ENCODE results near the gene LHX8. TPM values are rescaled to one million over a fixed set of nuclear protein-coding genes. Genes with fewer than 3 reads are reported as not detected.
A peak's percentile ranks its signal among the peaks of the same experiment; 100 is the strongest.

Gene LHX8
- total RNA-seq = not detected

- no peak for TF ChIP-seq CTCF (IDR thresholded peaks at IDR 0.05)
- no peak for TF ChIP-seq EP300 (IDR thresholded peaks at IDR 0.05)
- no peak for TF ChIP-seq POLR2A (IDR thresholded peaks at IDR 0.05)
- no peaks in the 10 kb centered on the region for H3K36me3 ChIP-seq
- H3K4me3 ChIP-seq = peak within 1 kb of the TSS in 3 of 4 donors; percentile 1 to 40 (median 13)
- no peaks in the 10 kb centered on the region for H3K9me3 ChIP-seq
- peaks cover 0 to 52% (median 2%) of the 10 kb centered on the region in 4 donors for H3K4me1 ChIP-seq
- 12 to 15% methylated on average over 23 of the region's 23 CpGs for WGBS, 2 donors
- no peak for DNase-seq (ENCODE audit: low spot score in 2 of 2)
- peaks cover 0 to 100% of the 10 kb centered on the region in 2 donors for H3K27me3 ChIP-seq
- no peak within 1 kb of the TSS for H3K27ac ChIP-seq
These were observed at the start of gene LHX8 for GRCh38 chr1:75133750-75134646. TSS of gene LHX8 (plus strand) at chr1:75134388. CDS start at chr1:75136615, 2,227 bp downstream.

GRCh38 chr1:75085931-75086330 is 48.3 kb upstream of the LHX8 start:
- 34 to 50% methylated on average over 1 of the region's 1 CpG for WGBS, 2 donors
- H3K4me1 ChIP-seq = no peaks in the 10 kb centered on the region
- no peak overlapping the region for H3K27ac ChIP-seq
- no peaks in the 10 kb centered on the region for H3K27me3 ChIP-seq
- H3K4me3 ChIP-seq = no peak overlapping the region
- TF ChIP-seq EP300 (IDR thresholded peaks at IDR 0.05) (no peak), CTCF (IDR thresholded peaks at IDR 0.05) (no peak), POLR2A (IDR thresholded peaks at IDR 0.05) (no peak)
- DNase-seq (ENCODE audit: low spot score in 2 of 2) = no peak
- no peaks in the 10 kb centered on the region for H3K36me3 ChIP-seq
- no peaks in the 10 kb centered on the region for H3K9me3 ChIP-seq

- Histone ChIP-seq H3K27me3 (no peaks in the 10 kb centered on the region), H3K4me1 (no peaks in the 10 kb centered on the region), H3K27ac (no peak overlapping the region), H3K4me3 (no peak overlapping the region), H3K9me3 (no peaks in the 10 kb centered on the region), H3K36me3 (no peaks in the 10 kb centered on the region)
- DNase-seq (ENCODE audit: low spot score in 2 of 2) = no peak
- WGBS, 2 donors = 81 to 90% methylated on average over 2 of the region's 2 CpGs
- TF ChIP-seq CTCF (IDR thresholded peaks at IDR 0.05) = no peak
- no peak for TF ChIP-seq EP300 (IDR thresholded peaks at IDR 0.05)
- no peak for TF ChIP-seq POLR2A (IDR thresholded peaks at IDR 0.05)
These were observed 46.9 kb upstream of the LHX8 start for GRCh38 chr1:75087278-75087677.

GRCh38 chr1:75092141-75092540 is 42.0 kb upstream of the LHX8 start:
- Histone ChIP-seq H3K9me3 (no peaks in the 10 kb centered on the region), H3K4me1 (no peaks in the 10 kb centered on the region), H3K27ac (no peak overlapping the region), H3K27me3 (no peaks in the 10 kb centered on the region), H3K4me3 (no peak overlapping the region), H3K36me3 (no peaks in the 10 kb centered on the region)
- DNase-seq (ENCODE audit: low spot score in 2 of 2) = no peak
- WGBS, 2 donors = 51 to 52% methylated on average over 3 of the region's 3 CpGs
- no peak for TF ChIP-seq POLR2A (IDR thresholded peaks at IDR 0.05)
- TF ChIP-seq EP300 (IDR thresholded peaks at IDR 0.05) = no peak
- no peak for TF ChIP-seq CTCF (IDR thresholded peaks at IDR 0.05)

GRCh38 chr1:75097654-75098053 is 36.5 kb upstream of the LHX8 start:
- no peaks in the 10 kb centered on the region for H3K4me1 ChIP-seq
- TF ChIP-seq CTCF (IDR thresholded peaks at IDR 0.05) (no peak), POLR2A (IDR thresholded peaks at IDR 0.05) (no peak), EP300 (IDR thresholded peaks at IDR 0.05) (no peak)
- H3K9me3 ChIP-seq = no peaks in the 10 kb centered on the region
- no peak overlapping the region for H3K27ac ChIP-seq
- no peak overlapping the region for H3K4me3 ChIP-seq
- no peaks in the 10 kb centered on the region for H3K36me3 ChIP-seq
- peak in 1 of 2 donors; percentile 24 for DNase-seq (ENCODE audit: low spot score in 2 of 2)
- 32 to 49% methylated on average over 1 of the region's 1 CpG for WGBS, 2 donors
- H3K27me3 ChIP-seq = no peaks in the 10 kb centered on the region

Data from tibial nerve (tissue), 4 donors.